ENCODE data around the gene ZNF81. TPM values are rescaled to one million over a fixed set of nuclear protein-coding genes. Genes with fewer than 3 reads are reported as not detected.

ZNF81 gene
- 4.5 and 5.6 TPM in 2 replicates for total RNA-seq (2012; rRNA removed)
- 2.1 TPM in 2 replicates for polyA plus RNA-seq (2012; rRNA removed)
- 0.58 and 2.9 TPM in 2 replicates for polyA plus RNA-seq (2012; cell fraction: cytosol; rRNA removed)
- polyA plus RNA-seq (2012; cell fraction: nucleus; rRNA removed; ENCODE audit: low replicate concordance), result 1.6 and 4.3 TPM in 2 replicates
- Bru-seq, nascent RNA, result percentile 60 among the genes with signal in this experiment
- percentile 60 among the genes with signal in this experiment for BruChase-seq, experiment 1, labeled RNA remaining after a 6-hour chase
- percentile 71 among the genes with signal in this experiment for BruChase-seq, experiment 2, labeled RNA remaining after a 2-hour chase
- long read RNA-seq, partial matches to known transcripts, result 0 of 3 reads
- long read RNA-seq, other reads (novel, unspliced or antisense), result 3 of 3 reads

DNA sequence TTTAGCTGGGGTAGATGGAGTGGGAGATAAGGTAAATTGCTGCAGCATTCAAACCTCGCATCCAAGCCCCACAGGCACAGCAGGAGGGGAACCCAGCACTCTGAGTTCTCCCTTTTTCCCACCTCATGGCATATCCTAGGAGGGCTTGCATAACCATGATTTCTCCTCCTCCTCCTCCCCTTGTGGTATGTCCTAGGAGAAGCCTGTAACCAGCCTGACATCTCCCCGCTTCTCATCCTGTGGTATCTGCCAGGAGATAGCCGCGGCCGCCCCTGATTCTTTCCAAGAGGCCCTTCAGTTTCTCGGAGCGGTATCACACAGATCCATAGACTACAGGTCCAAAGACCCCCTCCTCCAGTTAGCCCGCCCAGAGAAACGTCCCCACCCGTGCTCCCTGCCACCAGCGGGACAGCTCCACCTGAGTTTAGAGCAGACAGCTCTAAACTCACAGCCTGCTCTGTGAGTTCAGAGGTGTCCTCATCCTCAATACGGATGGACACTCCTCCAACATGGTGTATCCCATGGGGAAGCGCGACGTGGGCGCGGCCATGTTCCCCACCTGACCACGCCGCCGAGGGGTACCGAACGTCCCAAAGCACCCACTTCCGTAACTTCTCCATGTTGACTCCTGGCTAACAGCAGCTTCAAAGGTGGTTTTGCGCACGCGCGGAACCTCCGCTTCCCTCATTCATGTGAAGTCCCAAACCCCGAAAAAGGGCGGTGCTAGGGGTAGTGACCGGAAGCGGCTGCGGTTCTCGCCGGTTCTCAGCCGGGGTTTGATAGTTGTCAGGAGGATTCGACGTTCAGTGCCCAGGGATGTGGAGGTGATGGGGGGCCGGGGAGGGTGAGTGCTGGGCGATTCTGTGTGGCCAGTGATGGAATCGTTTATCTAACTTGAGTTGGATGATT lies at the start of gene ZNF81:
Gene ZNF81, plus strand, starts transcription at position 739 of the 909 bp plus-strand sequence. CDS start 9,366 bp downstream, outside the sequence.
- TF ChIP-seq POLR2A (IDR thresholded peaks at IDR 0.05; ENCODE audit: low read depth, low read length), result peak; percentile 73
- TF ChIP-seq, protein P1, sequence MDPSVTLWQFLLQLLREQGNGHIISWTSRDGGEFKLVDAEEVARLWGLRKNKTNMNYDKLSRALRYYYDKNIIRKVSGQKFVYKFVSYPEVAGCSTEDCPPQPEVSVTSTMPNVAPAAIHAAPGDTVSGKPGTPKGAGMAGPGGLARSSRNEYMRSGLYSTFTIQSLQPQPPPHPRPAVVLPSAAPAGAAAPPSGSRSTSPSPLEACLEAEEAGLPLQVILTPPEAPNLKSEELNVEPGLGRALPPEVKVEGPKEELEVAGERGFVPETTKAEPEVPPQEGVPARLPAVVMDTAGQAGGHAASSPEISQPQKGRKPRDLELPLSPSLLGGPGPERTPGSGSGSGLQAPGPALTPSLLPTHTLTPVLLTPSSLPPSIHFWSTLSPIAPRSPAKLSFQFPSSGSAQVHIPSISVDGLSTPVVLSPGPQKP (IDR thresholded peaks at IDR 0.05; ENCODE audit: borderline replicate concordance, low read depth, low read length), result no peak
- TF ChIP-seq, protein P2, sequence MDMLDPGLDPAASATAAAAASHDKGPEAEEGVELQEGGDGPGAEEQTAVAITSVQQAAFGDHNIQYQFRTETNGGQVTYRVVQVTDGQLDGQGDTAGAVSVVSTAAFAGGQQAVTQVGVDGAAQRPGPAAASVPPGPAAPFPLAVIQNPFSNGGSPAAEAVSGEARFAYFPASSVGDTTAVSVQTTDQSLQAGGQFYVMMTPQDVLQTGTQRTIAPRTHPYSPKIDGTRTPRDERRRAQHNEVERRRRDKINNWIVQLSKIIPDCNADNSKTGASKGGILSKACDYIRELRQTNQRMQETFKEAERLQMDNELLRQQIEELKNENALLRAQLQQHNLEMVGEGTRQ (IDR thresholded peaks at IDR 0.05; ENCODE audit: low read depth, low read length), result peak; percentile 81
- 0 out of 2 replicates have a peak, but pooled peaks have one; percentile 28 for TF ChIP-seq CEBPB (IDR thresholded peaks at IDR 0.05; ENCODE audit: low read depth, low read length)
- TF ChIP-seq BHLHE40 (IDR thresholded peaks at IDR 0.05; ENCODE audit: low read depth, low read length), result no peak
- peak; percentile 84 for TF ChIP-seq MXI1 (IDR thresholded peaks at IDR 0.05; ENCODE audit: borderline replicate concordance, low read depth, low read length)
- in situ Hi-C loops (cut with MboI; ENCODE audit: low sequenced_read_pairs), result loop anchor here (10.0 kb wide), 1 partner anchor 188 kb away; no protein-coding TSS in a partner anchor
- Histone ChIP-seq H3K14ac (replicated peaks; ENCODE audit: low read depth, low read length) (peak within 1 kb of the TSS; percentile 87), H3K4me2 (ENCODE audit: low read depth, low read length) (peak within 1 kb of the TSS; percentile 98), H3K9ac (ENCODE audit: low read depth, low read length) (peak within 1 kb of the TSS; percentile 70), H3K56ac (ENCODE audit: extremely low read depth, insufficient read depth, low read length) (peak within 1 kb of the TSS; percentile 53), H2AK5ac (ENCODE audit: low read depth, low read length) (no peak within 1 kb of the TSS; the same call in 1 of the 2 replicates), H3K9me1 (ENCODE audit: insufficient read depth, low read length) (no peaks in the 10 kb centered on the region), H2BK5ac (ENCODE audit: low read depth, low read length, poor library complexity, severe bottlenecking) (peak within 1 kb of the TSS; percentile 73), H3K79me1 (ENCODE audit: low read depth in 1 of 2, low read length in 2 of 2) (no peaks in the 10 kb centered on the region; a peak in 1 of 4 replicates), H3K4me1 (ENCODE audit: control insufficient read depth, insufficient read depth, low read length) (no peaks in the 10 kb centered on the region), H3K18ac (ENCODE audit: low read depth, low read length) (peak within 1 kb of the TSS; percentile 54; the same call in 1 of the 2 replicates), H2BK20ac (ENCODE audit: low read depth, low read length) (no peak within 1 kb of the TSS), H3K4ac (ENCODE audit: low read depth, low read length) (peak within 1 kb of the TSS; percentile 91), H3K36me3 (ENCODE audit: control insufficient read depth, insufficient read depth, low read length) (no peaks in the 10 kb centered on the region), H2BK15ac (ENCODE audit: low read depth, low read length) (peak within 1 kb of the TSS; percentile 28; the same call in 1 of the 3 replicates), H4K91ac (ENCODE audit: insufficient read depth, low read depth, low read length) (peak within 1 kb of the TSS; percentile 89), H3K23ac (ENCODE audit: low read depth, low read length) (peak within 1 kb of the TSS; percentile 76; the same call in 1 of the 2 replicates), H2AK9ac (replicated peaks; ENCODE audit: low read depth, low read length, poor library complexity) (peak within 1 kb of the TSS; percentile 68), H2AFZ (replicated peaks; ENCODE audit: low read length, poor library complexity) (peak within 1 kb of the TSS; percentile 97), H4K8ac (ENCODE audit: low read depth in 2 of 2, low read length in 2 of 2) (peak within 1 kb of the TSS; percentile 57 to 90), H2BK120ac (ENCODE audit: low read depth, low read length) (peak within 1 kb of the TSS; percentile 73; the same call in 1 of the 2 replicates), H3K27ac (ENCODE audit: insufficient read depth, low read length) (peak within 1 kb of the TSS; percentile 78), H4K20me1 (ENCODE audit: insufficient read depth, low read length) (no peaks in the 10 kb centered on the region), H3K27me3 (ENCODE audit: control insufficient read depth, insufficient read depth, low read length) (no peaks in the 10 kb centered on the region), H4K5ac (ENCODE audit: low read depth, low read length) (peak within 1 kb of the TSS; percentile 53), H3K4me3 (ENCODE audit: insufficient read depth, low read depth, low read length) (peak within 1 kb of the TSS; percentile 65), H3K9me3 (ENCODE audit: control insufficient read depth, insufficient read depth, low read length) (no peaks in the 10 kb centered on the region)
- CTCF ChIA-PET, result no interaction called here
- intact Hi-C loops (cut with micrococcal nuclease), result loop anchor here (1.0 to 5.0 kb wide), 2 partner anchors 174 to 656 kb away; no protein-coding TSS in a partner anchor
- dilution Hi-C loops (cut with HindIII; ENCODE audit: low sequenced_read_pairs, unreplicated experiment), result no loop called here
- no TSS peak for BruUV-seq (replicated peaks)
- WGBS, 2 experiments (ENCODE audit: extremely low coverage in 2 of 2, insufficient read length in 1 of 2), result 20% methylated on average over 5 of the region's 41 CpGs; no CpG with 5 or more reads in 1 of the 2 experiments
- DNase-seq, result peak; percentile 96
- POLR2A ChIA-PET (ENCODE audit: unreplicated experiment), result no interaction called here
- ATAC-seq (ENCODE audit: low read depth), result peak; percentile 97
